ENCODE data around the gene DNAJC1. TPM values are rescaled to one million over a fixed set of nuclear protein-coding genes. Genes with fewer than 3 reads are reported as not detected.

DNAJC1 gene
- total and polyA plus RNA-seq, 2 donors (not counting 3 experiments of a cell fraction or from before 2014, with no cell fraction given): 11.2 to 19.7 TPM

DNA sequence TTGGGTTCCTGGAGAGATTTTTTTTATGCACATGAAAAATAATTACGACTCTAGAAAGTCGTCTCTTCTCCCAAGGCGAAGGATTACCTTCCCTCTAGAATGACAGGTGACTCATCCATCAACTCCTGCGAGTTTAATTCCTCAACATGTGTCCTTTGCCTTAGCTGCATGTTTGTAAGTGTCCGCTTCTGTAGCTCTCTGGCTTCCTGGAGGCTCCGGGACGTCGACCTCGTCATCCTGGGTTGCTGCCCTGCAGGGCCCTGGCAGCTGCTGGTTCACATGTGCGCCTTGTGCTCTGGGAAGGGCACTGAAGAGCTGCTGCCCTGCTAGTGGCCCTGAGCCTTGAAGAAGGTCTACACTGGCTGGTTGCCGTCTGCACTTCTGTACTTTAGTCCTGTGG lies 259.3 kb downstream of the DNAJC1 start:
- dilution Hi-C loops (cut with MboI; ENCODE audit: extremely low pct_ligation_motif_present, low sequenced_read_pairs) (no loop called here), intact Hi-C loops (cut with micrococcal nuclease) (no loop called here)
- H3K9me1 ChIP-seq (replicated peaks; ENCODE audit: control insufficient read depth, extremely low read depth, insufficient read depth, low read length): no peaks in the 10 kb centered on the region
- FAIRE-seq: no peak
- H3K4me3 ChIP-seq (replicated peaks in 1 of 3; ENCODE audit: insufficient read depth in 1 of 3, low read depth in 1 of 3, low read length in 3 of 3): no peak overlapping the region
- no peaks in the 10 kb centered on the region for H3K4me1 ChIP-seq (ENCODE audit: control insufficient read depth, extremely low read depth, insufficient read depth, low read length)
- no peaks in the 10 kb centered on the region for H4K20me1 ChIP-seq (replicated peaks; ENCODE audit: control insufficient read depth, extremely low read depth, insufficient read depth, low read length)
- no TSS peak for BruUV-seq (replicated peaks)
- H3K79me2 ChIP-seq (ENCODE audit: control insufficient read depth, insufficient read depth, low read length): no peaks in the 10 kb centered on the region
- ChIA-PET POLR2A (no interaction called here), CTCF (no interaction called here)
- no peak overlapping the region for H3K4me2 ChIP-seq (ENCODE audit: insufficient read depth, low read length)
- H3K36me3 ChIP-seq (ENCODE audit: control insufficient read depth in 2 of 2, extremely low read depth in 1 of 2, insufficient read depth in 2 of 2, low read length in 2 of 2): peaks cover 12 to 15% of the 10 kb centered on the region in 2 experiments
- no peak for DNase-seq (ENCODE audit: low read depth, low spot score)
- no peaks in the 10 kb centered on the region for H3K27me3 ChIP-seq (ENCODE audit: control insufficient read depth in 2 of 2, insufficient read depth in 2 of 2, low read length in 2 of 2)
- no peak for TF ChIP-seq MYC (IDR thresholded peaks at IDR 0.05; ENCODE audit: low read depth, low read length)
- H3K27ac ChIP-seq (ENCODE audit: insufficient read depth, low read depth, low read length): no peak overlapping the region
- H3K9me3 ChIP-seq (replicated peaks; ENCODE audit: control insufficient read depth, insufficient read depth, low read length): no peaks in the 10 kb centered on the region
- H3K9ac ChIP-seq (replicated peaks; ENCODE audit: extremely low read depth, insufficient read depth, low read length): no peak overlapping the region
- H2AFZ ChIP-seq (ENCODE audit: low read depth, low read length): no peak overlapping the region

DNA sequence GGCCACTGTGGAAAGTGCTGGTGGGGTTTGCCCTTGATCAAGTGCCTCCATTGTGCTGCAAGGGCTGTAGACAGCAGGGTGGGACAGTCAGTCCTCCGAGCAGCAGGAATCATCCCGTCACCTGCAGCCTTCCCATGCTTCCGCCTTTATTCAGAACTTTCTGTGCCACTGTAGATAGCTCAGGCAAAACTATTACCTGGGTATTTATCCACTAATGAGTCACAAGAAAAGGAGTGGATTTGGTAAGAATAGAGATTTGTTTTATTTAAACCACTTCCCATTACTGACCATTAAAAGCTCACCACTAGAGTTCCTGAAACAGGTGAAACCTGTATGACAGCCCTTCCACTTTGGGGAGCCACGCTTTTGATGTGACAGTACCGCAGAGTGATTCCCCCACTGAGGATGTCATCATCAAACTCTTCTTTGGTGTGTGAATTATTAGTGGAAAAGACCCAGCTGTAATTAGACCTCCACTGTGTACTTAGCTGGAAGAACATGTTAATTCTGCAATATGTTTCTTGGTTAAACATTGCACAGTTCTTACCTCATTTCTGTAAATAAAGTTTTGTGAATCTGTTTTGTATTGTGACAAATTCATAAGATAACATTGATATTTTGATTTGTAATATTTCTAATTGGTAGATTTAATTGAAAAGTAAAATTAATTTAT lies 260.7 kb downstream of the DNAJC1 start:
- no peak overlapping the region for H3K4me2 ChIP-seq (ENCODE audit: insufficient read depth, low read length)
- no peak overlapping the region for H3K27ac ChIP-seq (ENCODE audit: insufficient read depth, low read depth, low read length)
- no peaks in the 10 kb centered on the region for H4K20me1 ChIP-seq (replicated peaks; ENCODE audit: control insufficient read depth, extremely low read depth, insufficient read depth, low read length)
- H2AFZ ChIP-seq (ENCODE audit: low read depth, low read length): no peak overlapping the region
- H3K9me3 ChIP-seq (replicated peaks; ENCODE audit: control insufficient read depth, insufficient read depth, low read length): no peaks in the 10 kb centered on the region
- FAIRE-seq (peak; percentile 31), DNase-seq (ENCODE audit: low read depth, low spot score) (no peak)
- H3K4me1 ChIP-seq (ENCODE audit: control insufficient read depth, extremely low read depth, insufficient read depth, low read length): no peaks in the 10 kb centered on the region
- no peaks in the 10 kb centered on the region for H3K79me2 ChIP-seq (ENCODE audit: control insufficient read depth, insufficient read depth, low read length)
- ChIA-PET CTCF (interaction anchor here (1.0 kb wide), 1 partner anchor 13 kb away, joined by 3 read pairs; no protein-coding TSS in a partner anchor), POLR2A (no interaction called here)
- H3K9me1 ChIP-seq (replicated peaks; ENCODE audit: control insufficient read depth, extremely low read depth, insufficient read depth, low read length): no peaks in the 10 kb centered on the region
- TSS peak; percentile 19 for BruUV-seq (replicated peaks)
- no peak overlapping the region for H3K4me3 ChIP-seq (replicated peaks in 1 of 3; ENCODE audit: insufficient read depth in 1 of 3, low read depth in 1 of 3, low read length in 3 of 3)
- no peaks in the 10 kb centered on the region for H3K27me3 ChIP-seq (ENCODE audit: control insufficient read depth in 2 of 2, insufficient read depth in 2 of 2, low read length in 2 of 2)
- dilution Hi-C loops (cut with MboI; ENCODE audit: extremely low pct_ligation_motif_present, low sequenced_read_pairs) (no loop called here), intact Hi-C loops (cut with micrococcal nuclease) (no loop called here)
- no peak overlapping the region for H3K9ac ChIP-seq (replicated peaks; ENCODE audit: extremely low read depth, insufficient read depth, low read length)
- no peak for TF ChIP-seq FOS (IDR thresholded peaks at IDR 0.05; ENCODE audit: borderline replicate concordance, insufficient read depth, low read length)
- TF ChIP-seq JUN (IDR thresholded peaks at IDR 0.05; ENCODE audit: borderline replicate concordance, insufficient read depth, insufficient read length, low read depth): no peak
- TF ChIP-seq, protein P1, sequence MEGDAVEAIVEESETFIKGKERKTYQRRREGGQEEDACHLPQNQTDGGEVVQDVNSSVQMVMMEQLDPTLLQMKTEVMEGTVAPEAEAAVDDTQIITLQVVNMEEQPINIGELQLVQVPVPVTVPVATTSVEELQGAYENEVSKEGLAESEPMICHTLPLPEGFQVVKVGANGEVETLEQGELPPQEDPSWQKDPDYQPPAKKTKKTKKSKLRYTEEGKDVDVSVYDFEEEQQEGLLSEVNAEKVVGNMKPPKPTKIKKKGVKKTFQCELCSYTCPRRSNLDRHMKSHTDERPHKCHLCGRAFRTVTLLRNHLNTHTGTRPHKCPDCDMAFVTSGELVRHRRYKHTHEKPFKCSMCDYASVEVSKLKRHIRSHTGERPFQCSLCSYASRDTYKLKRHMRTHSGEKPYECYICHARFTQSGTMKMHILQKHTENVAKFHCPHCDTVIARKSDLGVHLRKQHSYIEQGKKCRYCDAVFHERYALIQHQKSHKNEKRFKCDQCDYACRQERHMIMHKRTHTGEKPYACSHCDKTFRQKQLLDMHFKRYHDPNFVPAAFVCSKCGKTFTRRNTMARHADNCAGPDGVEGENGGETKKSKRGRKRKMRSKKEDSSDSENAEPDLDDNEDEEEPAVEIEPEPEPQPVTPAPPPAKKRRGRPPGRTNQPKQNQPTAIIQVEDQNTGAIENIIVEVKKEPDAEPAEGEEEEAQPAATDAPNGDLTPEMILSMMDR (IDR thresholded peaks at IDR 0.05; ENCODE audit: extremely low read depth in 1 of 2, insufficient read depth in 1 of 2, low read depth in 1 of 2, low read length in 2 of 2): no peak
- TF ChIP-seq EZH2 (IDR thresholded peaks at IDR 0.05; ENCODE audit: borderline replicate concordance, low read depth, low read length, severe bottlenecking): no peak
- TF ChIP-seq POLR2AphosphoS5 (IDR thresholded peaks at IDR 0.05; ENCODE audit: insufficient read depth, low read depth, low read length): no peak
- TF ChIP-seq, protein P2, sequence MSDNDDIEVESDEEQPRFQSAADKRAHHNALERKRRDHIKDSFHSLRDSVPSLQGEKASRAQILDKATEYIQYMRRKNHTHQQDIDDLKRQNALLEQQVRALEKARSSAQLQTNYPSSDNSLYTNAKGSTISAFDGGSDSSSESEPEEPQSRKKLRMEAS (IDR thresholded peaks at IDR 0.05; ENCODE audit: insufficient read depth, insufficient read length): no peak
- no peak for TF ChIP-seq MYC (IDR thresholded peaks at IDR 0.05; ENCODE audit: low read depth, low read length)
- peaks cover 15 to 17% of the 10 kb centered on the region in 2 experiments for H3K36me3 ChIP-seq (ENCODE audit: control insufficient read depth in 2 of 2, extremely low read depth in 1 of 2, insufficient read depth in 2 of 2, low read length in 2 of 2)

All from endothelial cell of umbilical vein (primary cell).